Measurements from ENCODE around the gene CAV1. TPM values are rescaled to one million over a fixed set of nuclear protein-coding genes. Genes with fewer than 3 reads are reported as not detected.

Gene CAV1
- total and polyA plus RNA-seq, 2 experiments from 2014 or later, result 16.0 to 21.1 TPM

- Mint-ChIP-seq H3K4me3 (no peak overlapping the region), H3K27ac (no peak overlapping the region), H3K9me3 (no peaks in the 10 kb centered on the region), H3K27me3 (ENCODE audit: insufficient read depth, low read depth, poor library complexity) (peaks cover 2% of the 10 kb centered on the region), H3K4me1 (peaks cover 15% of the 10 kb centered on the region), H3K36me3 (ENCODE audit: low read depth) (no peaks in the 10 kb centered on the region)
- H3F3A ChIP-seq (replicated peaks; ENCODE audit: low read depth), result no peaks in the 10 kb centered on the region
- no peaks in the 10 kb centered on the region for H3K36me3 ChIP-seq (ENCODE audit: insufficient read depth)
- ATAC-seq (no peak), DNase-seq (ENCODE audit: low spot score) (no peak)
- H3K27me3 ChIP-seq (ENCODE audit: insufficient read depth), result no peaks in the 10 kb centered on the region
- no peaks in the 10 kb centered on the region for H3K79me2 ChIP-seq (replicated peaks; ENCODE audit: insufficient read depth)
- no peaks in the 10 kb centered on the region for H4K20me1 ChIP-seq (replicated peaks; ENCODE audit: insufficient read depth)
- no peaks in the 10 kb centered on the region for H3K9me2 ChIP-seq (ENCODE audit: insufficient read depth)
- no peak overlapping the region for H3K4me3 ChIP-seq
- no peak overlapping the region for H3K4me2 ChIP-seq
- H2AFZ ChIP-seq, result peak overlapping the region; percentile 85
- no peak overlapping the region for H3K27ac ChIP-seq (ENCODE audit: low read depth)
- H3K4me1 ChIP-seq (ENCODE audit: insufficient read depth), result peaks cover 9% of the 10 kb centered on the region
- no peak for TF ChIP-seq CTCF (conservative IDR thresholded peaks at IDR 0.05; ENCODE audit: low read depth in 2 of 2)
- no peak for TF ChIP-seq ZNF331 (CRISPR knock-in tag; IDR thresholded peaks at IDR 0.05; ENCODE audit: low read depth)
- TF ChIP-seq ETS1 (IDR thresholded peaks at IDR 0.05), result no peak
- no peak for TF ChIP-seq CREB1 (CRISPR knock-in tag; IDR thresholded peaks at IDR 0.05; ENCODE audit: low read depth)
- TF ChIP-seq POLR2AphosphoS5 (IDR thresholded peaks at IDR 0.05; ENCODE audit: low read depth), result no peak
- TF ChIP-seq EZH2phosphoT487 (IDR thresholded peaks at IDR 0.05; ENCODE audit: unreplicated experiment), result no peak
- no peak for TF ChIP-seq STAT1 (IDR thresholded peaks at IDR 0.05; ENCODE audit: unreplicated experiment)
- TF ChIP-seq REST (IDR thresholded peaks at IDR 0.05; ENCODE audit: unreplicated experiment), result no peak
- no peak for TF ChIP-seq ZNF114 (CRISPR knock-in tag; IDR thresholded peaks at IDR 0.05)
- TF ChIP-seq JUNB (IDR thresholded peaks at IDR 0.05; ENCODE audit: unreplicated experiment), result no peak
- TF ChIP-seq EZH2 (IDR thresholded peaks at IDR 0.05; ENCODE audit: low read depth, unreplicated experiment), result no peak
- no peak for TF ChIP-seq NANOG (IDR thresholded peaks at IDR 0.05; ENCODE audit: borderline replicate concordance)
- TF ChIP-seq ZNF462 (CRISPR knock-in tag; IDR thresholded peaks at IDR 0.05), result no peak
These were observed 13.0 kb upstream of the CAV1 start for GRCh38 chr7:116511552-116512519.
